Prostate gland (tissue), 2 donors: ENCODE data around the gene FOXP4. TPM values are rescaled to one million over a fixed set of nuclear protein-coding genes. Genes with fewer than 3 reads are reported as not detected.

Source experiments
- DNase-seq: peaks from one replicate; pipeline ENCODE4 v3.0.0-alpha.2; 2019; ENCODE audit warnings: low spot score
- H3K27ac ChIP-seq, 2 donors: fragments of 200-600 bp; sonication (generic); 2 replicates each; pipeline ENCODE4 v1.5.1; 2017 to 2019
- H3K27me3 ChIP-seq: fragments of 200-600 bp; sonication (generic); replicated peaks from 2 replicates; pipeline ENCODE4 v1.5.1; 2019; ENCODE audit not compliant: insufficient read depth
- H3K36me3 ChIP-seq, 2 donors: fragments of 200-600 bp; sonication (generic); 1 replicate in 1 of 2; 2 replicates in 1 of 2; pipeline versions ENCODE4 v1.5.1 to v1.8.1; 2017 to 2019
- H3K4me1 ChIP-seq: fragments of 200-600 bp; sonication (generic); replicated peaks from 2 replicates; pipeline ENCODE4 v1.5.1; 2019
- H3K4me3 ChIP-seq, 2 donors: fragments of 200-600 bp; sonication (generic); 2 replicates each; pipeline ENCODE4 v1.5.1; 2017 to 2019
- H3K9me3 ChIP-seq: fragments of 200-600 bp; sonication (generic); 2 replicates; pipeline ENCODE4 v1.5.1; 2017
- CTCF ChIP-seq, 4 experiments: fragments of 200-600 bp in 2 of 4; fragments of 450-650 bp in 2 of 4; sonication (generic) in 2 of 4; IDR thresholded peaks; 1 replicate in 3 of 4; 2 replicates in 1 of 4; pipeline ENCODE4 v1.5.1; 2016 to 2019; ENCODE audit warnings: antibody characterized with exemption in 4 of 4, mild to moderate bottlenecking in 2 of 4, moderate library complexity in 2 of 4
- POLR2A ChIP-seq: fragments of 450-650 bp; IDR thresholded peaks from one replicate; pipeline ENCODE4 v1.6.1; 2016; ENCODE audit warnings: antibody characterized with exemption, mild to moderate bottlenecking
- POLR2AphosphoS5 ChIP-seq: sonication (generic); formaldehyde crosslinking; IDR thresholded peaks from one replicate; pipeline ENCODE4 v1.6.1; 2017; ENCODE audit warnings: antibody characterized with exemption
- WGBS: methylation state at CpG from one replicate; pipeline ENCODE4 v1.1.5; 2018; 5-methylcytosine and 5-hydroxymethylcytosine counted together
- intact Hi-C: fragments of 100-400 bp; cut with DNase I; formaldehyde crosslinking; loops from one replicate; pipeline ENCODE4 v1.14.2; 2022
- total RNA-seq, 2 donors: library from RNA; depleted of rRNA; stranded (reverse); fragments of >200 nt; gene quantifications; one replicate each; pipeline ENCODE4 v1.1.0, GENCODE V29; 2016

FOXP4 gene
- total RNA-seq, 2 donors from 2014 or later, result 24.8 to 53.5 TPM

GRCh38 chr6:41621367-41621766 is 75.2 kb downstream of the FOXP4 start:
- Histone ChIP-seq H3K9me3 (no peaks in the 10 kb centered on the region), H3K4me1 (no peaks in the 10 kb centered on the region), H3K27ac (no peak overlapping the region), H3K36me3 (no peaks in the 10 kb centered on the region), H3K27me3 (no peaks in the 10 kb centered on the region), H3K4me3 (no peak overlapping the region)
- no peak for DNase-seq
- intact Hi-C loops, result no loop called here
- no peak for TF ChIP-seq POLR2A
- TF ChIP-seq POLR2AphosphoS5, result no peak
- TF ChIP-seq CTCF (IDR thresholded peaks at IDR 0.05), result no peak

- no peaks in the 10 kb centered on the region for H3K27me3 ChIP-seq
- TF ChIP-seq POLR2A, result no peak
- TF ChIP-seq POLR2AphosphoS5, result no peak
- TF ChIP-seq CTCF (IDR thresholded peaks at IDR 0.05), result no peak
- 54% methylated on average over 2 of the region's 2 CpGs for WGBS
- no peaks in the 10 kb centered on the region for H3K36me3 ChIP-seq
- no peak for DNase-seq
- intact Hi-C loops, result no loop called here
- H3K4me1 ChIP-seq, result no peaks in the 10 kb centered on the region
- no peaks in the 10 kb centered on the region for H3K9me3 ChIP-seq
- H3K27ac ChIP-seq, result no peak overlapping the region
- H3K4me3 ChIP-seq, result no peak overlapping the region
Measured at GRCh38 chr6:41621802-41622201, 75.6 kb downstream of the FOXP4 start.

- Histone ChIP-seq H3K36me3 (no peaks in the 10 kb centered on the region), H3K27ac (no peak overlapping the region), H3K27me3 (no peaks in the 10 kb centered on the region), H3K4me3 (no peak overlapping the region), H3K4me1 (no peaks in the 10 kb centered on the region), H3K9me3 (no peaks in the 10 kb centered on the region)
- DNase-seq, result no peak
- intact Hi-C loops, result no loop called here
- WGBS, result 38% methylated on average over 3 of the region's 3 CpGs
- TF ChIP-seq POLR2A (no peak), CTCF (IDR thresholded peaks at IDR 0.05) (no peak), POLR2AphosphoS5 (no peak)
Measured at GRCh38 chr6:41622206-41622988, 76.2 kb downstream of the FOXP4 start.

- no peaks in the 10 kb centered on the region for H3K9me3 ChIP-seq
- no peaks in the 10 kb centered on the region for H3K36me3 ChIP-seq
- H3K4me1 ChIP-seq, result no peaks in the 10 kb centered on the region
- no peak overlapping the region for H3K4me3 ChIP-seq
- WGBS, result 80% methylated on average over 6 of the region's 6 CpGs
- no peak overlapping the region for H3K27ac ChIP-seq
- intact Hi-C loops, result no loop called here
- DNase-seq, result no peak
- TF ChIP-seq POLR2AphosphoS5 (no peak), POLR2A (no peak)
- H3K27me3 ChIP-seq, result no peaks in the 10 kb centered on the region
Measured at GRCh38 chr6:41623330-41623729, 77.1 kb downstream of the FOXP4 start.

GRCh38 chr6:41624621-41625380 is 78.6 kb downstream of the FOXP4 start:
- DNase-seq, result no peak
- no peaks in the 10 kb centered on the region for H3K4me1 ChIP-seq
- TF ChIP-seq CTCF (IDR thresholded peaks at IDR 0.05) (no peak), POLR2A (no peak), POLR2AphosphoS5 (no peak)
- intact Hi-C loops, result no loop called here
- H3K4me3 ChIP-seq, result no peak overlapping the region
- WGBS, result 80% methylated on average over 18 of the region's 18 CpGs
- no peak overlapping the region for H3K27ac ChIP-seq
- H3K27me3 ChIP-seq, result no peaks in the 10 kb centered on the region
- no peaks in the 10 kb centered on the region for H3K9me3 ChIP-seq
- no peaks in the 10 kb centered on the region for H3K36me3 ChIP-seq
